Thoracic aorta (tissue), 2 donors: ENCODE measurements around the gene ATP1A1. TPM values are rescaled to one million over a fixed set of nuclear protein-coding genes. Genes with fewer than 3 reads are reported as not detected.

ENCODE experiments used
- ATAC-seq: fragments of 150-250 bp; one replicate; pipeline ENCODE4 v1.8.0; 2017; ENCODE audit warnings: low read depth; ENCODE audit not compliant: insufficient number of reproducible peaks, low FRiP score
- DNase-seq: peaks from one replicate; pipeline ENCODE4 v3.0.0-alpha.2; 2020; ENCODE audit warnings: low spot score
- H3K27ac ChIP-seq, 2 donors: fragments of 200-600 bp; sonication (generic); 1 replicate in 1 of 2; 2 replicates in 1 of 2; pipeline ENCODE4 v1.5.1; 2016; ENCODE audit warnings: mild to moderate bottlenecking in 2 of 2, moderate library complexity in 2 of 2
- H3K27me3 ChIP-seq: fragments of 200-600 bp; sonication (generic); replicated peaks from 2 replicates; pipeline ENCODE4 v1.6.0; 2016; ENCODE audit warnings: mild to moderate bottlenecking; ENCODE audit not compliant: insufficient read depth
- H3K36me3 ChIP-seq: fragments of 200-600 bp; sonication (generic); one replicate; pipeline ENCODE4 v1.5.1; 2016
- H3K4me1 ChIP-seq, 2 donors: fragments of 200-600 bp; sonication (generic); 1 replicate in 1 of 2; 2 replicates in 1 of 2; pipeline versions ENCODE4 v1.5.1 to v1.6.0; 2016; ENCODE audit warnings: low read depth in 2 of 2, mild to moderate bottlenecking in 1 of 2; ENCODE audit not compliant: control insufficient read depth in 1 of 2
- H3K4me3 ChIP-seq: fragments of 200-600 bp; sonication (generic); 2 replicates; pipeline ENCODE4 v1.5.1; 2016; ENCODE audit warnings: mild to moderate bottlenecking
- H3K9me3 ChIP-seq: fragments of 200-600 bp; sonication (generic); 2 replicates; pipeline ENCODE4 v1.5.1; 2016
- total RNA-seq, 2 donors: library from RNA; depleted of rRNA; stranded (reverse); fragments of >200 nt; gene quantifications; one replicate each; pipeline versions ENCODE4 v1.1.0 to v1.2.3, GENCODE V29; 2016
- TF ChIP-seq, protein P1 (sequence below): fragments of 200-600 bp; sonication (generic); IDR thresholded peaks from one replicate; pipeline ENCODE4 v1.5.1; 2019; ENCODE audit warnings: antibody characterized with exemption

The ATP1A1 gene
- total RNA-seq, 2 donors from 2014 or later, result 244 to 310 TPM

DNA sequence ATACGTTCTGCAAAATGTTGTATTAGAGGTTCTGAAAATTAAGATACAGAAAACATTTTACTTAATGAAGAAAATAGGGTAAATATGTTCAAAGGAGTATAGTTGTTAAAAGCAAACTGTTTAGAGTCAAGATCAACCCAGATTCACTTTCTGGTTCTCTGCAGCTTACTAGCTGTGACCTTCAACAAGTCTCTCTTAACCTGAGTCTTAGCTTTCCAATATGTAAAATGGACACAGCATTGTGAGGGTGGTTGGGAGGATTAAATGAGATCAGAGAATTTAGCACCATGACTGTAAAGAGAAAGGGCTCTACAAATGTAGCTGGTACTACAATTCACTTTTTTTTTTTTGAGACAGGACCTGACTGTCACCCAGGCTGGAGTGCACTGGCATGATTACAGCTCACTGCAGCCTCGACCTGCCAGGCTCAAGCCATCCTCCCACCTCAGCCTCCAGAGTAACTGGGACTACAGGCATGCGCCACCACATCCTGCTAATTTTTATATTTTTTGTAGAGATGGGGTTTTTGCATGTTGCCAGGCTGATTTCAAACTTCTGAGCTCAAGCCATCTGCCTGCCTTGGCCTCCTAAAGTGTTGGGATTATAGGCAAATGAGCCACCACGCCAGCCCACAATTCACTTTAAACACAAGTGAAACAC, 43.9 kb downstream of the ATP1A1 start:
- H3K27me3 ChIP-seq, result no peaks in the 10 kb centered on the region
- DNase-seq (no peak), ATAC-seq (no peak)
- H3K9me3 ChIP-seq, result no peaks in the 10 kb centered on the region
- H3K4me1 ChIP-seq, result peaks cover 8 to 16% of the 10 kb centered on the region in 2 donors
- no peak overlapping the region for H3K4me3 ChIP-seq
- H3K27ac ChIP-seq, result no peak overlapping the region
- H3K36me3 ChIP-seq, result no peaks in the 10 kb centered on the region
- TF ChIP-seq, protein P1, sequence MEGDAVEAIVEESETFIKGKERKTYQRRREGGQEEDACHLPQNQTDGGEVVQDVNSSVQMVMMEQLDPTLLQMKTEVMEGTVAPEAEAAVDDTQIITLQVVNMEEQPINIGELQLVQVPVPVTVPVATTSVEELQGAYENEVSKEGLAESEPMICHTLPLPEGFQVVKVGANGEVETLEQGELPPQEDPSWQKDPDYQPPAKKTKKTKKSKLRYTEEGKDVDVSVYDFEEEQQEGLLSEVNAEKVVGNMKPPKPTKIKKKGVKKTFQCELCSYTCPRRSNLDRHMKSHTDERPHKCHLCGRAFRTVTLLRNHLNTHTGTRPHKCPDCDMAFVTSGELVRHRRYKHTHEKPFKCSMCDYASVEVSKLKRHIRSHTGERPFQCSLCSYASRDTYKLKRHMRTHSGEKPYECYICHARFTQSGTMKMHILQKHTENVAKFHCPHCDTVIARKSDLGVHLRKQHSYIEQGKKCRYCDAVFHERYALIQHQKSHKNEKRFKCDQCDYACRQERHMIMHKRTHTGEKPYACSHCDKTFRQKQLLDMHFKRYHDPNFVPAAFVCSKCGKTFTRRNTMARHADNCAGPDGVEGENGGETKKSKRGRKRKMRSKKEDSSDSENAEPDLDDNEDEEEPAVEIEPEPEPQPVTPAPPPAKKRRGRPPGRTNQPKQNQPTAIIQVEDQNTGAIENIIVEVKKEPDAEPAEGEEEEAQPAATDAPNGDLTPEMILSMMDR, result no peak

DNA sequence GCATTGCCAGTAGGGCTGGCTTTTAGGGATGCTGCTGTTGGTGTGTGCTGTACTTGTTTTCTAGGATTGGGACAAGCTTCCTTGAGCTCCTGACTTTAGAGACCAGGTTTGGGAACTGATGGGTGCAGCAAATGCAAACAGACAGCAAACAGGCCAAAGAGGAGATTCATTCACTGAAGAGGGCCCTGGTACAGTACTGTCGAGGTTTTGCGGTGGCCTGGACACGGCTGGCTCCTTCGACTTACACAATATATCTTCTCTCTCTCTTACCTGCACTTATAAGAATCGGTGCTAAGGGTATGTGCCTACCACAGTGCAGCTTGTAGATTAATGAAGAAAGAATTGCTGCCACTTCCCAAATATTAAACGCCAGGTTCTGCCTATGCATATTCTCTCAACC, 44.6 kb downstream of the ATP1A1 start:
- Histone ChIP-seq H3K4me1 (peaks cover 8 to 16% of the 10 kb centered on the region in 2 donors), H3K4me3 (peak overlapping the region; percentile 78), H3K36me3 (no peaks in the 10 kb centered on the region), H3K27ac (peak overlapping the region in 1 of 2 donors; percentile 31), H3K27me3 (no peaks in the 10 kb centered on the region), H3K9me3 (no peaks in the 10 kb centered on the region)
- TF ChIP-seq, protein P1, result no peak
- ATAC-seq (no peak), DNase-seq (no peak)

DNA sequence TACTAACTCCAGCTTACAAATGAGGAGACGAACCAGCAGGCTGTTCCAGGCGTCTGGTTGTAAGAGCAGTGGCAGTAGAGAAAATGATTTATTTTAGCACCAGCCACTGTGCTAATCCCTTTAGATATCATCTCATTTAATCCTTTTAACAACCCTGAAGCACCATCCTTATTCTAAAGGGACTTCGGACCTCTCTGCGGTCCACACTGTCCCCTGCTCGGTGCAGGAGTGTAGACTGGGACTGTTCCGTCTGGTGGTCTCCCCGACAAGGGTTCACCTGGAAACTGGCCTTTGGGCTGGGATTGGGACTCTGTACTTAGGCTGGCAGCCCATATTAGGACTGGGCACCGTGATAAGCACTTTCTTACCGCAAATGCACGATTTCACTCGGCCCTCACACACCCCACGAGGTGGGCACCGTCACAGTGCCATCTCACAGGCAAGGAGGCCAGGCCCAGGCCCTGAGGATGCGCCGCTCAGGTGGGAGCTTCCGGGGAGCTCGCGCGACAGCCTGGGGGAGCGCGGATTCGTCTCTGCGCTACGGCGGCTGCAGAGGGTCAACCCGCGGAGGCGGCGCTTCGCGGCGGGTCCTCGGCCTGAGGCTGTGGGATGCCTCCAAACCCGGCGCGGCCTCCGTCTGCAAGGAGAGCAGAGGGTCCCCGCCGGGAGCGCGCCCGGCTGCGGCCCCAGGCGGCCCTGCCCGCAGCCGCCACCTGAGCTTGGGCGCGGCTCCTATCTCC, 45.2 kb downstream of the ATP1A1 start:
- peak overlapping the region; percentile 19 to 31 for H3K27ac ChIP-seq
- ATAC-seq (no peak), DNase-seq (peak; percentile 11)
- H3K9me3 ChIP-seq, result no peaks in the 10 kb centered on the region
- H3K27me3 ChIP-seq, result no peaks in the 10 kb centered on the region
- H3K4me3 ChIP-seq, result peak overlapping the region; percentile 78
- TF ChIP-seq, protein P1, result no peak
- H3K36me3 ChIP-seq, result no peaks in the 10 kb centered on the region
- H3K4me1 ChIP-seq, result peaks cover 8 to 16% of the 10 kb centered on the region in 2 donors

DNA sequence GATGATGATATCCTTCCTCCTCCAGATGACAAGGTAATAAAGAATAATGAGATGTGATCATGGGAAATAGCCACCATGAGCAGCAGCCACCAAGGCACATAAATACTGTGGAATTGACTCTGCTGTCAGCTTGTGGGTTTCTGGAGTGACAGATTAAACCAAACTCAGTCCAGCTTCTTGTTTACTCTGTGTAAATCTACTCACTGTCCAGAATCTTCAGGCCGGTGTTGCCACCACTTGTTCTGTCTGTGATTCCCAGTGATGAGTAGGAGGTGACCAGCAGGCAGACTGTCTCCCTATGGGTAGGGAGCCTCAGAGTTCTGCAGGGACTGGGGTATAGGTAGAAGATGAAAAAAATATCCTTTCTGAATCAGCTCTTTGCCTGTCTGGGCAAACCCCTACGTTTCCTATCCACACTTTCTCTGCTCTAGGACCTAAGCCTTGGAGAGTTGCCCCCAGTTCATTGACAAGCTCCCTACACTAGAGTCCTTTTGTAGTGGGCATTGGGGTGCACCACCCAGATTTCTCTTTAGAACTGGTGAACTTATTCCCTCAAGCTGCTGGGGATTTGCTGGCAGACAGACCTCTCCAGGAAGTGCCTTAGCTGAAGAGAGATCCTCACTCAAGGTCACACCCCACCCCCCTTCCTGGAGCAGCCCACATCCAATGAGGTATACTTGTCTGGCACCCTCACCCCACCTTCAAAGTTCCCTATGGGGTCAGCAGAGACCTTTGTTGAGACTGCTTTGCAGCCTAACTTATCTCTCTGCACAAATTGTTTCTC, 47.6 kb downstream of the ATP1A1 start:
- H3K27ac ChIP-seq, result no peak overlapping the region
- no peaks in the 10 kb centered on the region for H3K9me3 ChIP-seq
- no peak overlapping the region for H3K4me3 ChIP-seq
- TF ChIP-seq, protein P1, result no peak
- H3K36me3 ChIP-seq, result no peaks in the 10 kb centered on the region
- no peak for DNase-seq
- H3K4me1 ChIP-seq, result peaks cover 8 to 16% of the 10 kb centered on the region in 2 donors
- no peak for ATAC-seq
- H3K27me3 ChIP-seq, result no peaks in the 10 kb centered on the region

DNA sequence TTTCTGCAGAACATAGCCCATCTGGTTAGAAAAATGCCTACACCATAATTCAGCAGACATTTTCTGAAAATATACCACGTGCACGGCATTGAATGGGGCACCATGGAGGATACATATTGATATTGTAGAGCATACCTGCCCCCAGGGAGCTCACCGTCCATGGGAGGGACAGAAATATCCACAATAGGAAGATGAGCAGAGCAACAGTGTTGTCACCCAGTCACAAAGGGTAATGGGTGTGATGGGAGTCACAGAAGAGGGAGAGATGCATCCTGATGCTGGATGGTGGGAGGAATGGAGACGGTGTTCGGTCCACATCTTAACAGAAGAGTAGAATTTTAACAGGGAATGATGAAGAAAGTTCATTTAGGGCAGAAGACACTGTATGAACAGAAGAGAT, 51.4 kb downstream of the ATP1A1 start:
- no peaks in the 10 kb centered on the region for H3K36me3 ChIP-seq
- TF ChIP-seq, protein P1, result no peak
- ATAC-seq (no peak), DNase-seq (no peak)
- H3K4me1 ChIP-seq, result no peaks in the 10 kb centered on the region
- H3K9me3 ChIP-seq, result no peaks in the 10 kb centered on the region
- H3K4me3 ChIP-seq, result no peak overlapping the region
- H3K27me3 ChIP-seq, result no peaks in the 10 kb centered on the region
- H3K27ac ChIP-seq, result no peak overlapping the region
